Vagina (tissue), 2 donors: ENCODE results near the gene EPG5.

Experiments used
- CTCF ChIP-seq, 3 experiments: fragments of 450-650 bp in 2 of 3; fragments of 200-600 bp in 1 of 3; sonication (generic) in 1 of 3; IDR thresholded peaks; one replicate each; pipeline ENCODE4 v1.5.1; 2017 to 2019; ENCODE audit warnings: antibody characterized with exemption in 3 of 3, mild to moderate bottlenecking in 2 of 3, moderate library complexity in 2 of 3
- POLR2A ChIP-seq, 2 donors: fragments of 450-650 bp; IDR thresholded peaks; one replicate each; pipeline ENCODE4 v1.6.1; 2017; ENCODE audit warnings: antibody characterized with exemption in 2 of 2, mild to moderate bottlenecking in 2 of 2, moderate library complexity in 2 of 2

GRCh38 chr18:45805551-45805950, 161.6 kb downstream of the EPG5 start:
- TF ChIP-seq CTCF (IDR thresholded peaks at IDR 0.05) (no peak), POLR2A (IDR thresholded peaks at IDR 0.05) (no peak)
